DND-41 (cell line): ENCODE data around the gene DNTT.

Source experiments
- EZH2 ChIP-seq: IDR thresholded peaks from 3 replicates; pipeline ENCODE4 v1.6.1; 2012; ENCODE audit warnings: borderline replicate concordance, low read depth, mild to moderate bottlenecking, moderate library complexity, low read length, inconsistent platforms; ENCODE audit not compliant: severe bottlenecking
- TF ChIP-seq, protein P1 (sequence below): IDR thresholded peaks from 2 replicates; pipeline ENCODE4 v1.5.1; 2012; ENCODE audit warnings: borderline replicate concordance, low read length, moderate library complexity, mild to moderate bottlenecking; ENCODE audit not compliant: poor library complexity, severe bottlenecking; ENCODE audit errors: extremely low read depth

- TF ChIP-seq, protein P1, sequence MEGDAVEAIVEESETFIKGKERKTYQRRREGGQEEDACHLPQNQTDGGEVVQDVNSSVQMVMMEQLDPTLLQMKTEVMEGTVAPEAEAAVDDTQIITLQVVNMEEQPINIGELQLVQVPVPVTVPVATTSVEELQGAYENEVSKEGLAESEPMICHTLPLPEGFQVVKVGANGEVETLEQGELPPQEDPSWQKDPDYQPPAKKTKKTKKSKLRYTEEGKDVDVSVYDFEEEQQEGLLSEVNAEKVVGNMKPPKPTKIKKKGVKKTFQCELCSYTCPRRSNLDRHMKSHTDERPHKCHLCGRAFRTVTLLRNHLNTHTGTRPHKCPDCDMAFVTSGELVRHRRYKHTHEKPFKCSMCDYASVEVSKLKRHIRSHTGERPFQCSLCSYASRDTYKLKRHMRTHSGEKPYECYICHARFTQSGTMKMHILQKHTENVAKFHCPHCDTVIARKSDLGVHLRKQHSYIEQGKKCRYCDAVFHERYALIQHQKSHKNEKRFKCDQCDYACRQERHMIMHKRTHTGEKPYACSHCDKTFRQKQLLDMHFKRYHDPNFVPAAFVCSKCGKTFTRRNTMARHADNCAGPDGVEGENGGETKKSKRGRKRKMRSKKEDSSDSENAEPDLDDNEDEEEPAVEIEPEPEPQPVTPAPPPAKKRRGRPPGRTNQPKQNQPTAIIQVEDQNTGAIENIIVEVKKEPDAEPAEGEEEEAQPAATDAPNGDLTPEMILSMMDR: no peak
- TF ChIP-seq EZH2: no peak
Measured at GRCh38 chr10:96360331-96360730, 56.1 kb downstream of the DNTT start.
